Endodermal cell (in vitro differentiated cells): ENCODE data around the gene CDH4. TPM values are rescaled to one million over a fixed set of nuclear protein-coding genes. Genes with fewer than 3 reads are reported as not detected.

Experiments
- DNase-seq: peaks from one replicate; pipeline ENCODE4 v3.0.0-alpha.2; 2017
- H3K27ac ChIP-seq: 2 replicates; pipeline ENCODE4 v1.5.1; 2013; ENCODE audit warnings: mild to moderate bottlenecking, low read depth, low read length, moderate library complexity
- H3K27me3 ChIP-seq: 2 replicates; pipeline ENCODE4 v1.6.1; 2013; ENCODE audit warnings: mild to moderate bottlenecking, low read length, moderate library complexity; ENCODE audit not compliant: insufficient read depth, control insufficient read depth, poor library complexity, severe bottlenecking
- H3K36me3 ChIP-seq: 2 replicates; pipeline ENCODE4 v1.7.0; 2013; ENCODE audit warnings: mild to moderate bottlenecking, low read length, moderate library complexity; ENCODE audit not compliant: control insufficient read depth, insufficient read depth
- H3K4me1 ChIP-seq: one replicate; pipeline ENCODE4 v1.7.0; 2013; ENCODE audit warnings: low read length; ENCODE audit not compliant: control insufficient read depth, insufficient read depth
- H3K4me3 ChIP-seq: 2 replicates; pipeline ENCODE4 v1.5.1; 2013; ENCODE audit warnings: mild to moderate bottlenecking, low read length, moderate library complexity
- H3K9ac ChIP-seq: 2 replicates; pipeline ENCODE4 v1.6.1; 2013; ENCODE audit warnings: mild to moderate bottlenecking, low read length, moderate library complexity; ENCODE audit not compliant: poor library complexity, severe bottlenecking; ENCODE audit errors: extremely low read depth
- H3K9me3 ChIP-seq: 2 replicates; pipeline ENCODE4 v1.6.1; 2013; ENCODE audit warnings: mild to moderate bottlenecking, low read length, moderate library complexity; ENCODE audit not compliant: control insufficient read depth
- H3K27ac Mint-ChIP-seq: 2 replicates; pipeline ENCODE4 v1.8.0; 2020; ENCODE audit warnings: mixed read lengths
- H3K27me3 Mint-ChIP-seq: 2 replicates; pipeline ENCODE4 v1.8.0; 2021; ENCODE audit warnings: mild to moderate bottlenecking, mixed read lengths; ENCODE audit not compliant: insufficient read depth
- H3K36me3 Mint-ChIP-seq: 2 replicates; pipeline ENCODE4 v1.8.0; 2020; ENCODE audit warnings: low read depth, mixed read lengths
- H3K4me1 Mint-ChIP-seq: 2 replicates; pipeline ENCODE4 v1.8.0; 2020; ENCODE audit warnings: mixed read lengths
- H3K4me3 Mint-ChIP-seq: 2 replicates; pipeline ENCODE4 v1.8.0; 2020; ENCODE audit warnings: mild to moderate bottlenecking, moderate library complexity, mixed read lengths
- H3K9me3 Mint-ChIP-seq: 2 replicates; pipeline ENCODE4 v1.8.0; 2020; ENCODE audit warnings: mild to moderate bottlenecking, mixed read lengths
- CTCF ChIP-seq: fragments of 200-600 bp; sonication (generic); conservative IDR thresholded peaks from 2 replicates; pipeline ENCODE4 v1.5.0; 2021; ENCODE audit warnings: antibody characterized with exemption, mild to moderate bottlenecking
- WGBS, 2 experiments: methylation state at CpG; one replicate each; pipeline versions ENCODE4 v1.1.5 to v1.1.7; 2013; ENCODE audit warnings: missing lambda C conversion rate in 2 of 2, mixed read lengths in 1 of 2; ENCODE audit not compliant: insufficient coverage in 1 of 2, insufficient read length in 1 of 2; 5-methylcytosine and 5-hydroxymethylcytosine counted together
- total RNA-seq, 2 donors: library from RNA; stranded (reverse); fragmentation: NEBNext Ultra II Directional in 1 of 2; extraction: Animal tissue kit (Norgen Biotek cat#: 25700) in 1 of 2; gene quantifications; 2 replicates in 1 of 2; 3 replicates in 1 of 2; pipeline ENCODE4 v1.2.1, GENCODE V29; 2021

The CDH4 gene
- total RNA-seq, 2 donors from 2014 or later = 1.8 to 5.8 TPM

DNA sequence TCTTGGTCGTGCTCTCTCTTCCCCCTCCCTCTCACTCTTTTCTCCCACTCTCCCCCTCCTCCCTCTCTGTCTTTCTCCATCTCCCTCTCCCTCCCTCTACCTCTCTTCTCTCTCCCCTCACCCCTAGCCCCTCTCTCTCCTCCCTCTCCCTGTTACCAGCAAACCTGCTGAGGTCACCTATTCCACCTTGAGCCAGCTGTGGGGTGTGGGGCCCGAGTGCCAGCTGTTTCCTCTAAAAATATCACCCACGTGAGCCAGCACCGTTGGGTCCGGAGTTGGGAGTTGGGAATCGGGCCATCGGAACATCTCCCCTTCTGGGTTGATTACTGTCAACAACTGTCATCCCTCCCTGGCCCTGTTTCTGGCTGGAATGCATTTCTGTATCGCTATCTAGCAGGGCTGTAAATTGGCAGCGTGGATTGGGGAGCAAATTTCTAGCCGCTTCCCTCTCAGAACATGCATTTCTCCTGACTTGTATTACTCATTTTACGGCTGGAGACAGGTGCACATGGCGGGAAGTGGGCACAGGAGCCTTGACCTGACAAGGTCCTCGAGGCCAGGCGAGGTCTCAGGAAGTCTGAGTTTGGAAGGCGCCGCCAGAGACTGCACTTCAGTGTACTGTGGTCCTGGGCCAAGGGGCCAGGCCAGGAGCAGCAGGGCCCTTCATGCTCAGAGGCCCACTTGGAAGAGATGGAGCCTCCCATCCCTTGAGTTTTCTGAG lies 165.3 kb downstream of the CDH4 start:
- no peaks in the 10 kb centered on the region for H3K4me1 ChIP-seq
- 87% methylated on average over 12 to 16 of the region's 16 CpGs for WGBS, 2 experiments
- H3K27me3 ChIP-seq = no peaks in the 10 kb centered on the region
- H3K9ac ChIP-seq = no peak overlapping the region
- H3K36me3 ChIP-seq = no peaks in the 10 kb centered on the region
- no peak overlapping the region for H3K27ac ChIP-seq
- Mint-ChIP-seq H3K9me3 (no peaks in the 10 kb centered on the region), H3K27ac (no peak overlapping the region), H3K4me1 (no peaks in the 10 kb centered on the region), H3K36me3 (no peaks in the 10 kb centered on the region), H3K27me3 (peaks cover 49% of the 10 kb centered on the region), H3K4me3 (no peak overlapping the region)
- no peak for DNase-seq
- no peak for TF ChIP-seq CTCF
- H3K4me3 ChIP-seq = no peak overlapping the region
- H3K9me3 ChIP-seq = no peaks in the 10 kb centered on the region

DNA sequence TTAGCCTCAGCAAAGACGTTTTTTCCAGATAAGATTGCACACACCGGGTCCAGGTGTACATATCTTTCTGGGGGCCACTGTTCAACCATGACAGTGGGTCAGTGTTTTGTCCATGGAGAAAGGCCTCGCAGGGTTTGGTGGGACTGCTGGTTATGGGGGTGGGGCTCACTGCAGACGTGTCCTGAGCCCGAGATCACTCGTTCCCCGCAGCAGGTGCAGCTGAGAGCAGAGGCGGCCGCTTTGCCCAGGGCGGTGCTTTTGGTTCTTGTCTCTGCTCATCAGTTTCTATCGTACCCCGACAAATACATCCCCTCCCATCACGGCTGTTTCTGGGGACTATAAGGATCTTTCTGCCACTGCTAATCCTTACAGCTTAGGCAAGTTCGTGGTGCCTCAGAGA lies 166.9 kb downstream of the CDH4 start:
- Histone ChIP-seq H3K9ac (no peak overlapping the region), H3K27ac (no peak overlapping the region), H3K36me3 (no peaks in the 10 kb centered on the region), H3K9me3 (no peaks in the 10 kb centered on the region), H3K27me3 (no peaks in the 10 kb centered on the region), H3K4me3 (no peak overlapping the region), H3K4me1 (no peaks in the 10 kb centered on the region)
- Mint-ChIP-seq H3K9me3 (no peaks in the 10 kb centered on the region), H3K36me3 (no peaks in the 10 kb centered on the region), H3K27ac (no peak overlapping the region), H3K27me3 (peaks cover 43% of the 10 kb centered on the region), H3K4me1 (no peaks in the 10 kb centered on the region), H3K4me3 (no peak overlapping the region)
- no peak for TF ChIP-seq CTCF
- 88 to 89% methylated on average over 8 to 14 of the region's 14 CpGs for WGBS, 2 experiments
- DNase-seq = no peak

- Mint-ChIP-seq H3K27ac (no peak overlapping the region), H3K9me3 (no peaks in the 10 kb centered on the region), H3K4me1 (no peaks in the 10 kb centered on the region), H3K4me3 (no peak overlapping the region), H3K27me3 (peaks cover 38% of the 10 kb centered on the region), H3K36me3 (no peaks in the 10 kb centered on the region)
- 80 to 100% methylated on average over 3 to 6 of the region's 6 CpGs for WGBS, 2 experiments
- Histone ChIP-seq H3K27me3 (no peaks in the 10 kb centered on the region), H3K9ac (no peak overlapping the region), H3K9me3 (no peaks in the 10 kb centered on the region), H3K27ac (no peak overlapping the region), H3K4me3 (no peak overlapping the region), H3K4me1 (no peaks in the 10 kb centered on the region), H3K36me3 (no peaks in the 10 kb centered on the region)
- TF ChIP-seq CTCF = no peak
- DNase-seq = no peak
These were observed 167.4 kb downstream of the CDH4 start for GRCh38 chr20:61419501-61419900.
